ENCODE data around the gene RBM33.

DNA sequence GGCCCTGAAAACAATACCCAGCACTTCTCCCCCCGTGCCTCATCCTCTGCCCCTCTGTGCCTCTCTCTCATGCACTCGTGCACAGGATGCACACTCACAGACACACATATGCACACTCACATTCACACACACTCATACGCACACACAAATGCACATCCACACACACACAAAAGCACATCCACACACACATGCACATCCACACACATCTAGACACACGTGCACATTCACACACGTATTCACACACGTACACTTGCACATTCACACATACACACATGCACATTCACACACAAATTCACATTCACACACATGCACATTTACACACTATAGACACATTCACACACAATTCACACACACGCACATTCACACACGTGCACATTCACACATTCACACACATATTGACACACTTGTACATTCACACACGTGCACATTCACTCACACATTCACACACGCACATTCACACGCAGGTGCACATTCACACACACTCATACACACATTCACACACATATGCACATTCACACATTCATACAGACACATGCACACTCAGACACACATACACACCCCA is 148.6 kb downstream of the RBM33 start:
- TF ChIP-seq, protein P1, sequence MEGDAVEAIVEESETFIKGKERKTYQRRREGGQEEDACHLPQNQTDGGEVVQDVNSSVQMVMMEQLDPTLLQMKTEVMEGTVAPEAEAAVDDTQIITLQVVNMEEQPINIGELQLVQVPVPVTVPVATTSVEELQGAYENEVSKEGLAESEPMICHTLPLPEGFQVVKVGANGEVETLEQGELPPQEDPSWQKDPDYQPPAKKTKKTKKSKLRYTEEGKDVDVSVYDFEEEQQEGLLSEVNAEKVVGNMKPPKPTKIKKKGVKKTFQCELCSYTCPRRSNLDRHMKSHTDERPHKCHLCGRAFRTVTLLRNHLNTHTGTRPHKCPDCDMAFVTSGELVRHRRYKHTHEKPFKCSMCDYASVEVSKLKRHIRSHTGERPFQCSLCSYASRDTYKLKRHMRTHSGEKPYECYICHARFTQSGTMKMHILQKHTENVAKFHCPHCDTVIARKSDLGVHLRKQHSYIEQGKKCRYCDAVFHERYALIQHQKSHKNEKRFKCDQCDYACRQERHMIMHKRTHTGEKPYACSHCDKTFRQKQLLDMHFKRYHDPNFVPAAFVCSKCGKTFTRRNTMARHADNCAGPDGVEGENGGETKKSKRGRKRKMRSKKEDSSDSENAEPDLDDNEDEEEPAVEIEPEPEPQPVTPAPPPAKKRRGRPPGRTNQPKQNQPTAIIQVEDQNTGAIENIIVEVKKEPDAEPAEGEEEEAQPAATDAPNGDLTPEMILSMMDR (IDR thresholded peaks at IDR 0.05), result no peak
- no peak for TF ChIP-seq EP300 (IDR thresholded peaks at IDR 0.05)
